ENCODE results near the gene PRR23B.

DNA sequence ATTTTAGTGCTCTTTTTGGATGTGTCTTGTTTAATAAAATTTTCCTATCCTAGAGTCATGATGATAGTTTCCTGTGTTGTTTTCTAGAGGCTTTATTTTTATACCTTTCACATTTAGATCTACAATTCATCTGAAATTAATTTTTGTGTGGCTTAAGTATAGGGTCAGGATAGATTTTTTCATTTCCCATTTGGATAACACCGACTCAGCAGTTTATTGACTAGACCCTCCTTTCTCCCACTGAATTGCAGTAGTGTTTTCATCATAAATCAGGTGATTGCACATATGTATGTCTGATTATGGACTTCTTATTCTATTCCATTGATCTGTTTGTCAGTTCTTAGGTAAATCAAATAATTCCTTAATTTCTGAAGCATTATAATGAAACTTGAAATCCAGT, 25.0 kb downstream of the PRR23B start:
- no peak for TF ChIP-seq CTCF (conservative IDR thresholded peaks at IDR 0.05; ENCODE audit: low read depth, low read length)
- TF ChIP-seq EZH2 (IDR thresholded peaks at IDR 0.05; ENCODE audit: borderline replicate concordance, low read depth, low read length, poor library complexity, severe bottlenecking) = no peak

Data from A673 (cell line).